ENCODE measurements around the gene CENPX.

Gene CENPX

GRCh38 chr17:82012261-82012639, 10.4 kb downstream of the CENPX start:
- no peak for TF ChIP-seq CTCF (conservative IDR thresholded peaks at IDR 0.05; ENCODE audit: control insufficient read depth, insufficient read depth, low read depth, low read length)
- no peak overlapping the region for H3K4me3 ChIP-seq (ENCODE audit: control insufficient read depth, low read depth, low read length)
- DNase-seq (ENCODE audit: low read depth), result no peak

DNA sequence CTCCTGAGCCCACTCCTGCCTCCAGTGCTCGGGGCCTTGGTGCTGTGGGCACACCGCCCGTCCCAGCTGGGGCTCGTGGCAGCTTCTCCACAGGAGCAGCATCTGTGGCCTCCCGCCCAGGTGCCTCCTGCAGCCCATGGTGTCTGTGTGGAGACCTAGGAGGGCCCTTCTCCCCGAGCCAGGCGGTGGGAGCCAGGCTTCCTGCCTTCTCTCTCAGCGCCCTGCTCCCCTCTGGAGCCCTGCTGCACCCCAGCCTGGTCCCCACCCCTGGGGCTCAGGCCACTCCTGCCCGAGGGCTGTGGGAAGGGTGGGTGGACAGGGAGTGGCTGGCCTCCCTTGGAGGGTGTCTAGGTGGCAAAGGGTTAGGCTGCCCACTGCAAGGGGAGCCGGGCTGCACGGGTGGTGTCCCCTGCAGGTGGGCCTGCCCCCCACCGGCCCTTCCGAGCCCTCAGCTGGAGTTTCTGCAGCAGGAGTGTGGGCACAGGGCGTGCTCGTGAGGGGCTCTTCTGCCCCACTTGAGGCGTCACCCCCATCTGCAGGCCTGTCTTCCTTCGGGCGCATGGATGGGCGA, 11.0 kb downstream of the CENPX start:
- DNase-seq (ENCODE audit: low read depth), result no peak
- no peak for TF ChIP-seq CTCF (conservative IDR thresholded peaks at IDR 0.05; ENCODE audit: control insufficient read depth, insufficient read depth, low read depth, low read length)
- no peak overlapping the region for H3K4me3 ChIP-seq (ENCODE audit: control insufficient read depth, low read depth, low read length)

DNA sequence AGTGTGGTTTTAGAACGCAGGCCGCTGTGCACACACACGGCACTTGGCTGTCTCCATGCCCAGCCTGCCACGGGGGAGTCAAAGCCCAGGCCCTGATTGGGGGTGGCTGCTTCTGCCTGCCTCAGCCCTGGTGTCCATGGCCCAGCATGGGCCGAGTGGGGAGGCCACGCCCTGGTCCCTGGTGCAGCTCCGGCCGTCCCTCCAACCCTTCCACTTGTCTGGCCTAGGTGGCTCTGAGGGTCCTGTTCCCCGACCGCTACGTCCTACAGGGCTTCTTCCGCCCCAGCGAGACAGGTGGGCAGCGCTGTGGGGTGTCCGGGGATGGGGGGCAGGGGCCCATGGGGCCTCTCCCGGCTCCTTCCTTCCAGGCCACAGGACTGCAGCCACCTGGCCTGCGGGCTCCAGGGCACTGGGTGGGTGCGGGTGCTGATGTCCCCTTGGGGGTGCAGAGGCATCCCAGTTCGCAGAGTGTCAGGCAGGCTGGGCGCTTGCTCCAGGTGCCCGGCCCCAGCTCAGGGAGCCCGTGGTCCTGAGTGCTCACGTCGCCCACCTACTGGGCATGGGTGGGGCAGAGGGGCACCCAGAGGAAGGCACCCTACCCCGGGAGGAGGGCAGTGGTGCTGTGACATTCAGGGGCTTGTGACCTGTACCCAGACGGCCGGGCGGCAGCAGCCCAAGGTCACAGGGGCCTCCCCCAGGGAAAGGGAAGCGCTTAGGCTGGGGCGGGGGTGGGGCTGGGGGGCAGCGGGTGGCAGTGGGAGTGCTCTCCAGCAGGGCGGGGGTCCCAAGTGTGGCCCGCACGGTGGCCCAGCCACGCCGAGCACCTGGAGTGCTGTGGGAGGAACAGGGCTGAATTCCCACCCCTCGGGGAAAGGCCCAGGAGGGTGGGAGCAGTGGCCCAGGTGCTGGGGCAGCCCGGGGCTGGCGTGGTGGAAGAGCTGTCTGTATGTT, 11.8 kb downstream of the CENPX start:
- no peak for TF ChIP-seq CTCF (conservative IDR thresholded peaks at IDR 0.05; ENCODE audit: control insufficient read depth, insufficient read depth, low read depth, low read length)
- H3K4me3 ChIP-seq (ENCODE audit: control insufficient read depth, low read depth, low read length), result no peak overlapping the region
- DNase-seq (ENCODE audit: low read depth), result no peak

GRCh38 chr17:82009413-82009812, 13.3 kb downstream of the CENPX start:
- H3K4me3 ChIP-seq (ENCODE audit: control insufficient read depth, low read depth, low read length), result no peak overlapping the region
- no peak for DNase-seq (ENCODE audit: low read depth)
- no peak for TF ChIP-seq CTCF (conservative IDR thresholded peaks at IDR 0.05; ENCODE audit: control insufficient read depth, insufficient read depth, low read depth, low read length)

DNA sequence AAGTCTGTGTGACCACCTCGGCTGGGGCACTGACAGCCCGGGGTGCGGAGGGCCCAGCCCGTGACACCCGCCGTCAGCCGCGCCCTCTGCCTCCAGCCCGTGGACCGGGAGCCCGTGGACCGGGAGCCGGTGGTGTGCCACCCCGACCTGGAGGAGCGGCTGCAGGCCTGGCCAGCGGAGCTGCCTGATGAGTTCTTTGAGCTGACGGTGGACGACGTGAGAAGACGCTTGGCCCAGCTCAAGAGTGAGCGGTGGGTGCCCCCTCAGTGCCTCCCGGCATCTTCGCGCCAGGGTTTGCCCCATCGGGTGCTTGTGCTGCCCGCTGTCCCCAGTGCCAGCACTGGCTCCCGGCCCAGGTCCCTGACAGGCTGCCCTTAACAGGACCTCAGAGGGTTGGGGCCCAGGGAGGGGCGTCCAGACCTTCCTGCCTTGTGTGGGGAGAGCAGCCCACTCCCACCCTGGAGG, 13.7 kb downstream of the CENPX start:
- no peak overlapping the region for H3K4me3 ChIP-seq (ENCODE audit: control insufficient read depth, low read depth, low read length)
- TF ChIP-seq CTCF (conservative IDR thresholded peaks at IDR 0.05; ENCODE audit: control insufficient read depth, insufficient read depth, low read depth, low read length), result no peak
- DNase-seq (ENCODE audit: low read depth), result no peak

DNA sequence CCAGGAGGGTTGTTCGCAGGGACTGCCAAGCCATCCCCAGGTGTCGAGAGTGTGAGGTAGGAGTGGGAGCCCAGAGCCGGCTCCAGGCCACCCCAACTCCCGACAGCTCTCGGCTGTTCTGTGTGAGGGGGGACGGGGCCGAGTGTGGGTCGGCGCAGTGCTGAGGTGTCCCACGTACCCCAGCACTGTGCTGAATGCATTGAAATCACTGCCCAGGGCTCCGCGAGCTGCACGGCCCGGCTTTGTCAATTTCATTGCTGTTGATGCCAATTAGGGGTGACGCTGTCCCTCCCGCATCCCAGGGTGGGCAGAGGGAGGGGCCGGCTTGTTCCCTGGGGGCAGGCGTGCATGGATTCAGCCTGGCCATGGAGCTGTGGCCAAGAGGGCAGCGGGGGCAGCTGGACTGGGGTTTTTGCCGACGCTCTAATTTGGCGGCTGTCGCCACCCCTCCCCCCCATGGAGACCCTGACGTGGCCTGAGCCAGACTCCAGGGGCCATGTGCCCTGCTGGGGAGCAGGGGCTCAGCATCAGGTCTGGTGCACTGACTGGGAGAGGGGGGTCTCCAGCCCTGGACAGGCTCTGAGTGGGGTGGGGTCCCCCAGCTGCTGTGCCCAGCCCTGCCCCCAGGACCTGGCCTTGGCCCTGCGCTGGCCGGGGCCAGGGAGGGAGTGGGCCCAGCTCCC, 14.3 kb downstream of the CENPX start:
- H3K4me3 ChIP-seq (ENCODE audit: control insufficient read depth, low read depth, low read length), result no peak overlapping the region
- DNase-seq (ENCODE audit: low read depth), result no peak
- no peak for TF ChIP-seq CTCF (conservative IDR thresholded peaks at IDR 0.05; ENCODE audit: control insufficient read depth, insufficient read depth, low read depth, low read length)
